ENCODE measurements around the gene GAREM1. TPM values are rescaled to one million over a fixed set of nuclear protein-coding genes. Genes with fewer than 3 reads are reported as not detected.

The GAREM1 gene
- total and polyA plus RNA-seq, 2 of the 8 experiments (the other 6 are each of a cell fraction or from before 2014, with no cell fraction given) = 3.6 to 9.2 TPM

DNA sequence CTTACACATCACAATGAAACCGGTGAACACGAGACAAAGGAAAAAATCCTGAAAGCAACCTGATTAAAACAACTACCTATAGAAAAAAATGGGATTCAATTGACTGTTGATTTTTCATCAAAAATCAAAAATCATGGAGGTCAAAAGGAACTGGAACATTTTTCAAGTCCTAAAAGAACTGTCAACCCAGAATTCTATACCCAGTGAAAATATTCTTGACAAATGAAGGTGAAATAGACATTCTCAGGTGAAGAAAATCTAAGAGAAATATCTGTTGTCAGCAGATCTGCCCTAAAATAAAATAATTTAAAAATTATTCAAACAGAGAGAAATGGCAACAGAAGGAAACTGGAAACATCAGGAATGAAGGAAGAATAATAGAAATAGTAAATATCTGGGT, 38.9 kb downstream of the GAREM1 start (continued):
- TF ChIP-seq SUZ12 (IDR thresholded peaks at IDR 0.05; ENCODE audit: low read length) (no peak), GTF2F1 (IDR thresholded peaks at IDR 0.05; ENCODE audit: borderline replicate concordance, low read depth, low read length) (no peak), JUND (IDR thresholded peaks at IDR 0.05; ENCODE audit: low read length) (no peak), EGR1 (IDR thresholded peaks at IDR 0.05; ENCODE audit: borderline replicate concordance, low read depth, low read length) (no peak), POU5F1 (IDR thresholded peaks at IDR 0.05; ENCODE audit: low read depth, low read length) (no peak)
- TF ChIP-seq, protein P1, sequence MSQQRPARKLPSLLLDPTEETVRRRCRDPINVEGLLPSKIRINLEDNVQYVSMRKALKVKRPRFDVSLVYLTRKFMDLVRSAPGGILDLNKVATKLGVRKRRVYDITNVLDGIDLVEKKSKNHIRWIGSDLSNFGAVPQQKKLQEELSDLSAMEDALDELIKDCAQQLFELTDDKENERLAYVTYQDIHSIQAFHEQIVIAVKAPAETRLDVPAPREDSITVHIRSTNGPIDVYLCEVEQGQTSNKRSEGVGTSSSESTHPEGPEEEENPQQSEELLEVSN (IDR thresholded peaks at IDR 0.05) = no peak

All from H1 (cell line).